GM20431 (cell line): Measurements from ENCODE around the gene C12orf50.
"Not testable (repeated sequence)": the region's sequence is repeated elsewhere in the genome, so short reads cannot be mapped to it uniquely, and the experiment has no call there.

Source experiments
- in situ Hi-C: fragments of 300-500 bp; cut with MseI, MboI; formaldehyde crosslinking; loops from one replicate; pipeline ENCODE4 v1.15.0; 2020; ENCODE audit warnings: low sequenced_read_pairs; ENCODE audit not compliant: unreplicated experiment

Gene C12orf50, protein sequence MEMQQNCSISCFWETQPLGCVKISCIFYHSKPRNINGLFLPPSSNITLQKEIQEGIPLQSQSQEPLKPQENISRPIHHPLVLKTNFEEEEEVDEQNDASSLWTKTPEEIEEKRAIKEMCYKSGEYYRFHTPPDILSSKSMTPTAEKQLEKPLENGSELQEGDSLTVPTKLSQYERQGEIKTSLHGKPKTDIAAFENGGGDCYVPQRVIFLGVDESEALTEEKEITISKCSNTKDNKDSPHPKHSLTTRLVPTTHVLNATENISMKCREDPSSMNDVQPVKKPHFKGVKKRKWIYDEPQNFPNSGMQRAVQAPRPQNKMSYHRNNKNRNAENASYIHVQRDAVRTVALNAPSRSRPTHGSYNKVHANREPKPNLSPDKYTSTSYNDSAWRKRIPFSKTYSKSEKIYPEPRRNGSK

DNA sequence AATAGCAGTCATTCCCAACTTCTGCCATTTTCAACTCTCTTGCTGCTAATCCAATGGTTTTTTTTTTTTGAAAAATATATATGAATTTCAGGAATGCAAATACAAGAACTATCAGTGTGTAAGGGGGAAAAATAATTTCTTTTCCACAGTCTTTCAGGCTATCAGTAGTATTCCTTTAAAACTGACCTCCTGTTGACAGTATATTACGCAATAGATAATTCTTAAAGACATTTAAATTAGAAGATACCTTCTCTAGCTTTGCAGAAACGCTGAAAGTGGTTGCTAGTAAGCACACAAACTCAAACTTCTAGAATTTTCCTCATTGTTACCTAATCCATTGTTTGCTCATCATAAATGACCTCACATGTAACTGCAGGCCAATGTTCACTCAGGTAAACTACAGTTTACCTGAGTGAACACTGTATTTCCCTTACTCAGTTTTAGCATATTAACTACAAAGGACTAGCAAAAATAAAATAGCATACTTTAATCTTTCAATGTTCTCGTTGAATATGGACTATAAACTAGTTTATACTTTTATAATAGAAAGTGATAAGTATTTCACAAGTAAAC lies at the start of gene C12orf50:
Gene C12orf50 (minus strand): TSS at position 309 of the 573 bp plus-strand sequence. CDS start 2,439 bp downstream, outside the sequence.
- in situ Hi-C loops, result no loop called here

DNA sequence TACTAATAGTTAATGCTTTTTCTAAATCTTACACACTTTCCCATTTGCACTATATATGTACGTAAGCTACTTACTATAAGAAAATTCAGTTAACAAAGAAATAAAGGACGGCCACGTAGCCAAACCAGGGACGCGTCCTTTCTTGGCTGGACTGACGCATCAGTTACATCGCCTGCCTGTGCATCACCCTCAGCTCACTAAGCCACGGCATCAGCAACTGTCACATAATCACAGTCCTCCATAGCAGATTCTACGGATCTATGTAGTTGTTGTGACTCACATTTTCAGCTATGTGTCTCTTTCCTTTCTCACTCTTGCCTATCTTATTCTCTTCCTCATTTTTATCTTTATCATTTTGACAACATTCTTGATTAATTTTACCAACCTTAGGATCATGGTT lies 38.1 kb upstream of the C12orf50 start:
- in situ Hi-C loops, result no loop called here

DNA sequence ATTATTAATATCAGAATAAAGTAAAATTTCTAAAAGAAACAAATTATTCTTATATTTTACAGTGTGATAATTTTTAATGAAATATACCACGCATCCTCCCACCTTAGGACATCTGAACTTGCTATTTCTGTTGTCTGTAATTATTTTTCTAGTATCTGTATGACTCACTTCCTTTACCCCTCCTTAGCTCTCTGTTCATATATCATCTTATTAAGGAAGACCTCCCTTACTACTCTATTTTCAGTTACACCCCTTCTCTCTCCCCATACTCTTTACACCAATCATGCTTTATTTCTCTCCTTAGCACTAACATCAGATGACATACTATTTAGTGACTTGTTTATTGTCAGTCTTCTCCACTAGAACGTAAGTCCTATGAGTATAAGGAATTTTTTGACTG lies 34.2 kb upstream of the C12orf50 start:
- in situ Hi-C loops, result no loop called here

DNA sequence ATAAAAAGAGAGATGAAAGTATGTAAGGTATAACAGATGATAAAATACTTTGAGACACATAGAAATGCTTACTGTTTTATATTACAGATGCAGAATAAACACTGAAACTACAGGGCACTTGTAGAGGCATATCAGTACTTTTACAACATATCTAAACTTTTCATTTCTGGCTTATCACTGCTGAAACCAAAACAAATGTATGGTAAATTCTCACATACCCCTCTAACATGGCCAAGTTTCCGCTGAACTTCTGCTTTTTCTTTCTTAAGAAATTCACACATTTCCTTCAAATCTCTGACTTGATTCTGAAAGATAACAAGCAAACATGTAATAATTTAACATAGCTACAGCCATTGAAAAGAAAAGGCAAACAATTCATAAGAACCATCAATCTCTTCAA lies 33.3 kb upstream of the C12orf50 start:
- in situ Hi-C loops, result no loop called here

DNA sequence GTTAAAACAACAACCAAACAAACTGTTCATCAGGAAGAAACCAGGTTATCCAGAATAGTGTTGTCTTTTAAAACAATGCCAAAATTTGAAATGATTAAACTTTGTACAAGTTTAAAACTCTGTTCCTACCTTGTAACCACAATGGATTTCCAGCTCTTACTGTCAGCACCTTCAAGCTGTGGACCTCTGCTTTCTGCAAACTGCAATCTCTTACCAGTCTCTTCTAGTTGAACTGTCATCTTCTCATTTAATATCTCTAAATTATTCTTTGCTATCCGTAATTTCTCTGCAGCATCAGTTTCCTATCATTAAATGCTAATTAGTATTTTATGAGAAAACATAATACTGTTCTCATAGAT lies 29.5 kb upstream of the C12orf50 start:
- in situ Hi-C loops, result no loop called here

DNA sequence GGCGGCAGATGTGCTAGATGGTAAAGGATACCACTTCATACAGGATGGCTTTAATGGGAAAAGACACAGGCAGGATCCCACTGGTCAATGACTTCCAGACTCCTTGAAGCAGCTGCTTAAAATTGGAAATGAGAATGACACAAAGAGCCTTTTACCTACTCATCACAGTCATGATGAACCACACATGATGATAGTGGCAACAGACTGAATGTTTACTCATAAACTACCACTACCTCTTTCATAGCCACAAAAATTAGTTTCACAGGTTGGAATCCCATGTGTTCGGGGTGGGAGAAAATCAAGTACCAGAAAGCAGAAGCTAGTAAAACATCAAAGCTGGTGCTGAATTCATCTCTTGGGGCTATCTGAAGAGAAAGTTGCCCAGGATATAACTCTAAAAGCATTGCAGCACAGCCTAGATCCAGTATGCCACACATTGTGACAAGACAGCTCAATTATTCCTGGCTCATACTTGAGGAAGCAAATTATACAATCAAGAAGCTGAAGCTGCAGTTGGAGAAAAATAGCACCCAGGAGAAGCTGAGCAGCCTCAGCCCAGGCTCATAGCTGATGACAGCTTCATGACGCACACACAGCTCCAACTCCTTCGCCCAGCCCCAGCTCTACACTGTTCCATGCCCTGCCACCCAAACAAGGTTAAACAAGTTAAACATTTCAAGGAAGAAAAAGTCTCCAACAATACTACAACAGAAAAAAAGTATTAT lies 29.0 kb upstream of the C12orf50 start:
- in situ Hi-C loops, result no loop called here

DNA sequence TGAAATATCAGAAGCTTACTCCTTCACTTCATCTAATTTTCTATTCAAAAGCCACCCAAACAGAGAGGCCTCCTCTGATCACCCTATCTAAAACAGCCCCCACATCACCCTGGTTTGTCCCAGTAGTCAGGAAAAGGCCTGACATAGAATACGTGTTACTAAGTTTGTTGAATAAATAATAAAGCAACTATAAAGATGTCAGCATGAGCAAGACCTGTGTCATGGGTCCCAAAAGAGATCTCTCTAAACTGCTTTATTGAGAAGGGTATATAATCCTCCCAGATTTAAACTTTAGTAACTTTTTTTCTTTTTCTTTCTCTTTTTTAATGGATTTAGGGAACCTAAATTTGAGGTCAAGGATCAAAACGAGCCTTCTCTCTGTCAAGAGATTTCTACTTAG lies 27.4 kb upstream of the C12orf50 start:
- in situ Hi-C loops, result no loop called here

DNA sequence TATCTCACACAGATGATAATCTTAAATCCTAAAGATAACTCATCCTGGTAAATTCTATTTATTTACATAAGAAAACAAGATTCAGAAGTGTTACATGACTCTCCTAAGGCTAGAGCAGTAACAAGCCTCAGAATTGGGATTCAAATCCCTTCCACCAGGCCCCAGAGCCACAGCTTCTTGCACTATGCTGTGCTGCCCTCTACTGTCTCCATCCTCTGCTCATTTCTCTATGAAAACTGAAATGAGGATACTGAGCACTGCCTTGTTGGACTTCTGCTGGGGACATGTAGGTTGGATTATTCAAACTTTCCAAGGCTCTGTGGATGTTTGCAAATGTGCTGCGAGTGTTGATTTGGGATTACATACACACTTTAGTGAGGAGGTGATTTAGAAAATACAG lies 23.5 kb upstream of the C12orf50 start:
- in situ Hi-C loops, result no loop called here

DNA sequence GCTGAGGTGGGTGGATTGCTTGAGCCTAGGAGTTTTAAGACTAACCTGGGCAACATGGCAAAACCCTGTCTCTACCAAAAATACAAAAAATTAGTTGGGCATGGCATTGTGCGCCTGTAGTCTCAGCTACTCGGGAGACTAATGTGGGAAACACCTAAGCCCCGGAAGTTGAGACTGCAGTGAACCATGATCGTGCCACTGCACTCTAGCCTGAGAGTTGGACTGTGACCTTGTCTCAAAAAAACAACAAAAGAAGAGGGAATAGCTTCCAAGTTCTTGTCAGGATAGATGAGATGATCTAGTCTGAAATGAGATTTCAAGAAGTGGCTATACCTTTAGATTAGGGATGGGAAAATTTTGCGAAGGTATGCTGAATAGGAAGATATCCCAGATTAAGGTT lies 14.8 kb upstream of the C12orf50 start:
- in situ Hi-C loops, result no loop called here

DNA sequence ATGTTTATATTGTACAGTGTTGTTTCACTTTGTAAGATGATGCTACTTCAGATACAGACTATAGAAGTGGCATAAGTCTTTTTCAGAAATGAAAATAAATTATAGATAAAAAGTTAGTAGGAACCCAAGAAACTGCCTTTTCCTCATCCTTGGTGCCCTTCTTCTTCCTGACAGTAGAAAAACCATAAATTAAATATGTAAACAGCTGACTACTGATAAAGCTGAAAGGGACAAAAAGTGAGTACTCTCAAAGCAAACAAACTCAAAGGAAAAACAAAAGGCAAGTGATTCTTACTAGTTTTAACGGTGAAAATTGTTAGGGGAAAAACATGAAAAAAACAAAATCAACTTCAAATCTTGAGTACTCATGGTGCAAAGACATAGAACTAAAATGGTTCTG lies 8.6 kb upstream of the C12orf50 start:
- in situ Hi-C loops, result no loop called here

DNA sequence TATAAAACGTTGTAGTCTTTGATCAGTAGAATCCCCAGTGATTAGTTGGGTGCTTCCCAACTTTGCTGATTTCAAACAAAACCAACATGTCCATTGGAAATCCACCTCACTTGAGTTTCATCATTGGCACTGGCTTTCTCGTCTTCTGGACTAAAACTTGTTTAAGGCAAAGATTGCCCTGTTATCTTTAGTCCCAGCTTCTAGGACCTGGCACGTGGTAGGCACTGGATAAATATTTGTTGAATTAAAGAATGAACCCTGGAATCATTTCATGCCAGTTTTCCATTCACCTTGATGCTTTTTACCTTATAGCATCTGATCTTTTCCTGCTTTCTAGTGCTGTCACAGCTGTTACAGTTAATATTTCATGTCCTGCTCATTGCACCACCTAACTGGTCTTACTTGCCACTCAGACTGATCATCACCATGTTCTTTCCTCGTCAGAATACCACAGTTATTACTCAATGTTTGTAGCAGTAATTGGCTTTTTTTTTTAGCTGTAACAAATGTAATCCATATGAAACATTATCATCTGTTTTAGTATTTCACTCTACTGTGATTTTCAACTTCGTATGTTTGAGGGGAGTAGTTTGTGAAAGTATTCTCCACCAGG lies 7.3 kb upstream of the C12orf50 start:
- in situ Hi-C loops, result no loop called here

DNA sequence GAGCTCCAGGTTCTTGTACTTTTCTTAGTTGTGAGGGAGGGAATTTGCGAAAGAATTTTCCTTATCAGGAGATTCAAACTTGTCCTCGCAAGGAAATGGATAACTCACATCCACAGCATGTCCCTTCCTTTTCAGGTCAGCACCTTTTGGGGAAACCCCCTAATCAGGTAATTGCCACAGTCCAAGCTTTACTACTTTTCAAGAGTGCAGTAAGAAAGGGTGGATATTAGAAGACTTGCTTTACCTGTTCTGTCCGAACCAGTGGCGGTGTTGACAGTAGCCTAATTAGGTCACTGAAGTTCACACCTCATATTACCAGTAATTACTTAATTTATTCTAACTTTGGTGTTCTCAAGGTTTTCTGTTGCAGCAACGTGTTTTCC lies 6.7 kb upstream of the C12orf50 start:
- in situ Hi-C loops, result no loop called here

DNA sequence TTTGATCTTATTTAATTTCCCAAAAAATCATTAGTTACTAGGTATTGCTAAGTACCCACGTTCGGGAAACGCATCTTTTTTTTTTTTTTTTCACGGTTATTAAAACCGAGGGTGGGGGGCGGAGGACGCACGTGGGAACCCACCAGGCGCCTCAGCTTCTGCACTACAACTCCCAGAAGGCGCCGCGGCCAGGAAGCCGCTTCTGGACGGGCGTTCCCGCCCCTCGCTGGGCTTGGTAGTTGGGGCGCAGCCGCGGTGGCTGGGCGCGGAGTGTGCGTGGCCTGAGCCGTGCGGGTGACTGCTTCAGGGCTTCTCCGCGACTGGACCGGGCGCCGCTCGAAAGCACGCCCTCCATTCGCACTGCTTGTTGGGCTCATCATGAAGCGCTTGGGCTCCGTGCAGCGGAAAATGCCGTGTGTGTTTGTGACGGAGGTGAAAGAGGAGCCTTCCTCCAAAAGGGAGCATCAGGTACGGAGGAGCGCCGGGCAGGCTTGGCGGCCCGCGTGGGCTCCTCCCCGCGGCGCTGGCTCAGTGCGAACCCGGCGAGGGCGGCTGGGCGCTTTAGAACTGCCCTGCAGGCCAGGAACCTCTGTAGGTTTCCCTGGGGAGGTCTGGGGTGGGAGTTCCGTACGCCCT lies 6.2 kb upstream of the C12orf50 start:
- in situ Hi-C loops, result no loop called here

DNA sequence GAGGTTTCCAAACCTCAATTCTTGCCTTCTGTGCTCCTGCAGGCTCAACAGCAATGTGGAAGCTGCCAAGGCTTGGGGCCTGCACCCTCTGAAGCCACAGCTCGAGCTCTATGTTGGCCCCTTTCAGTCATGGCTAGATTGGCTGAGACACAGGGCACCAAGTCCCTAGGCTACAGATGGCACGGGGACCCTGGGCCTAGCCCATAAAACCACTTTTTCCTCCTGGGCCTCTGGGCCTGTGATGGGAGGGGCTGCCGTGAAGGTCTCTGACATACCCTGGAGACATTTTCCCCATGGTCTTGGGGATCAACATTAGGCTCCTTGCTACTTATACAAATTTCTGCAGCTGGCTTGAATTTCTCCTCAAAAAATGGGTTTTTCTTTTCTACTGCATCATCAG lies 2.0 kb upstream of the C12orf50 start:
- in situ Hi-C loops, result not testable (repeated sequence)

DNA sequence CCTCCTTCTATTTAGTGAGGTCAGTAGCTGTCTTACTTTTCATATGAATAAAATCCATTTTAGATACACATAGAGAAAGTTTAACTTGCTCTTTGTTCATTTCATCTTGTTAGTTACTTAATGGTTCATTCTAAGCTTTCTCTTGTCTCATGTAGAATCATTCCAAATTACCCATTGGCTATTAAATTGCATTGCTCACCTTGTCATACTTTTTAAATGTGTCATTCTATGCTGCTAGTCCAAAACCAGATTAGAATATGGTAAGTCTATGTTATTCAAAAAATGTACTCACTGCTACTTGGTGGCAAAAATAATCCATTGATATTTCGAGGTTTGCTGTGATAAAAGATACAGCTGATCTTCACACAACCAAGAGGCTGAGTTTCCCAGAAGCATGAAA lies 3.0 kb downstream of the C12orf50 start:
- in situ Hi-C loops, result no loop called here

DNA sequence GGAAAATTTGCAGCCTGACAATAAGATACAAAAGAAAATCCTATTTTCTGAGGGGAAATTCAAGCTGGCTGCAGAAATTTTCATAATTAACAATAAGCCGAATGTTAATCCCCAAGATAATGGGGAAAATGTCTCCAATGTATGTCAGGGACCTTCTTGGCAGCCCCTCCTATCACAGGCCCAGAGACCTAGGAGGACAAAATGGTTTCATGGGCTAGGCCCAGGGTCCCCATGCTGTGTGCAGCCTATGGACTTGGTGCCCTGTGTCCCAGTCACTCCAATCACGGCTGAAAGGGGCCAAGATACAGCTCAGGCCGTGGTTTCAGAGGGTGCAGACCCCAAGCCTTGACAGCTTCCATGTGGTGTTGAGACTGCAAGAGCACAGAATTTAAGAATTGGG lies 11.2 kb downstream of the C12orf50 start:
- in situ Hi-C loops, result no loop called here

DNA sequence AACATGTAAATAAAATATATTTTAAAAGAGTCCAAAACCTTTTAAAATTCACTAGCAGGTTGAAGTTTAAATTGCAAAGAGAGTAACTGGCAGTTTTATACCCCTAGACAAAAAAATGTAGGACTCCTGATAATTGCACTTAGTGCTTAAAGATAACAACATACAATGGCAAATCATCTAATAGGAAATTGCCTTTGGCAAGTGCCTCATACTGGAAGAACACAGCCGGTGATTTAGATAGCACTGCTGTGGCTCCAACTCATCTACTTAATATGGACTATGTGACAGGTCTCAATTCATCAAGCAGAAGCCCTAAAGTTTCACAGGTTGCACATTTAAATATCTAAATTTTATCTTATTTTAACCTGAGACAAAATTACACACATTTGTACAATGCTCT lies 13.4 kb downstream of the C12orf50 start:
- in situ Hi-C loops, result no loop called here

DNA sequence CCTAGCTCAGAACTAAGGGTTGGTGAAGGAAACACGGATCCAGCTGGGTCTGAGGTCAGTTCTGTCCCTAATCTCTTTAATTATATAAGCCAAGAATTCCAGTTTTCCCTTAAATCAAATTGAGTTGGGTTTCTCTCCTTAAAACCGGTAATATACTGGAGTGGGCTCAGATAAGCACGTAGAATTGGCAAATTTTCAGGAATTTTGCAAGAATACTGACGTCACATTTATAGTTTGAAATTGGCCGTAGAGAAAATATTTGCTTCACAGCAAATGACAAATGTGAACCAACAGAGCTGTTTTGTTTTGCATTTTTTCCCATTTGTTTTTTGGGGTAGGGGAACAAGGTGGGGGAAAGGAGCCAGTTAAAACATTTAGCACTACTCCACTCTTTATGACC lies 17.4 kb downstream of the C12orf50 start:
- in situ Hi-C loops, result no loop called here

DNA sequence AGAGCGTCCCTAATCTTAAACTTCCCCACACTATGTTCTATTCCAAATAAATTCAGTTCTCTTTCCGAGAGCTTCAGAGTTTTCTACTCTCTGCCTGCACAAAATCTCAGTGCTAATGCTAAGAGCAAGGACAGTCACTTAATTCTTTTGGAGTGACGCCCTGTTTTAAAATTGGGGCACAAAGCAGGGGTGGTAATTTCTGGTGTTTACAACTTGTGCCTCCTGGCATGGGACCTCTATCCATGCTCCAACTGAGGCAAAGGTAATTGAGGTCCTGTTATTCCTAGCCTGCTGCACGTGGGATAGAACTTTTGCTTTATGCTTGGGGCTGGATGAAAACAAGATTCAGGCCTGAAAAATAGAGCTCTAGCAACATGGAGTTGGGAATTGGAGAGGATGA lies 22.9 kb downstream of the C12orf50 start:
- in situ Hi-C loops, result no loop called here

DNA sequence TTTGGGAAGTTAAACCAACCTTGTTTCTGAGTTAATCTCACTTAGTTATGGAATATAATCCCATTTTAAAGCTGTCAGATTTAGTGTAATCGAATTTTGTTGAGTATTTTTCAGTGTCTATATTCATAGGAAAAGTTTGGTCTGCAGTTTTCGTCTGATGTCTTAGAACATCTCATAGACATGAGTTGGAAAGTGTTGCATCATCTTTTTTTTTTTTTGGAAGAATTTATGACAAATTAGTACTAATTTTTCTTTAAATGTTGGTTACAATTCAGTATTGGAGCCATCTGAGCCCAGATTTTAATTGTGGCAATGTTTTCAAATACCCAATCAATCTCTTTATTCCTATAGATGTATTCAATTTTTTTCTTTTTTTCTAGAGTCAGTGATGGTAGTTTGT lies 27.9 kb downstream of the C12orf50 start:
- in situ Hi-C loops, result no loop called here
